PC-9 (cell line): ENCODE data around the gene YES1. TPM values are rescaled to one million over a fixed set of nuclear protein-coding genes. Genes with fewer than 3 reads are reported as not detected.

Experiments used
- BruUV-seq: library from RNA; stranded (reverse); fragments of 400-500 nt; replicated peaks from 2 replicates; lab custom pipeline; 2021; lab: Mats Ljungman, UMichigan
- CTCF ChIA-PET: fragments of 300-600 bp; sonication (Branson Sonifier 250); formaldehyde crosslinking; loops from one replicate; lab custom pipeline; 2022; ENCODE audit warnings: antibody characterized with exemption; lab: Charles Lee
- POLR2A ChIA-PET: fragments of 300-600 bp; sonication (Branson Sonifier 250); formaldehyde crosslinking; loops from one replicate; lab custom pipeline; 2022; ENCODE audit warnings: antibody characterized with exemption; ENCODE audit not compliant: unreplicated experiment; lab: Charles Lee
- DNase-seq, 2 experiments: peaks; one replicate each; pipeline versions ENCODE4 v3.0.0 to v3.0.0-alpha.2; 2015 to 2022; ENCODE audit warnings: mixed read lengths in 1 of 2
- H2AFZ ChIP-seq: fragments of 200-600 bp; sonication (generic); 2 replicates; pipeline ENCODE4 v1.8.1; 2017; ENCODE audit warnings: antibody characterized with exemption
- H3F3A ChIP-seq: fragments of 200-600 bp; sonication (generic); 2 replicates; pipeline ENCODE4 v1.8.1; 2017; ENCODE audit warnings: antibody characterized with exemption, mild to moderate bottlenecking, low read depth; ENCODE audit not compliant: insufficient read depth
- H3K27ac ChIP-seq: fragments of 200-600 bp; sonication (generic); 2 replicates; pipeline ENCODE4 v1.6.1; 2016; ENCODE audit warnings: mixed run types
- H3K27me3 ChIP-seq: fragments of 200-600 bp; sonication (generic); 2 replicates; pipeline ENCODE4 v1.6.1; 2016; ENCODE audit warnings: low read depth, mixed run types; ENCODE audit not compliant: insufficient read depth
- H3K36me3 ChIP-seq: fragments of 200-600 bp; sonication (generic); 2 replicates; pipeline ENCODE4 v1.6.1; 2016; ENCODE audit warnings: low read depth, mixed run types
- H3K4me1 ChIP-seq: fragments of 200-600 bp; sonication (generic); replicated peaks from 2 replicates; pipeline ENCODE4 v1.6.1; 2016; ENCODE audit warnings: mixed run types; ENCODE audit not compliant: insufficient read depth
- H3K4me2 ChIP-seq: fragments of 200-600 bp; sonication (generic); 2 replicates; pipeline ENCODE4 v1.6.1; 2017; ENCODE audit warnings: mixed run types
- H3K4me3 ChIP-seq: fragments of 200-600 bp; sonication (generic); 2 replicates; pipeline ENCODE4 v1.6.1; 2016; ENCODE audit warnings: mixed run types
- H3K79me2 ChIP-seq: fragments of 200-600 bp; sonication (generic); 2 replicates; pipeline ENCODE4 v1.6.1; 2017; ENCODE audit warnings: low read depth, mixed run types
- H3K9me2 ChIP-seq: fragments of 200-600 bp; sonication (generic); 2 replicates; pipeline ENCODE4 v1.8.1; 2017; ENCODE audit warnings: mild to moderate bottlenecking; ENCODE audit not compliant: insufficient read depth
- H3K9me3 ChIP-seq: fragments of 200-600 bp; sonication (generic); 2 replicates; pipeline ENCODE4 v1.8.1; 2016; ENCODE audit warnings: low read depth; ENCODE audit not compliant: insufficient read depth
- H4K20me1 ChIP-seq: fragments of 200-600 bp; sonication (generic); 2 replicates; pipeline ENCODE4 v1.8.1; 2017; ENCODE audit not compliant: insufficient read depth
- CTCF ChIP-seq: fragments of 200-600 bp; sonication (generic); conservative IDR thresholded peaks from 2 replicates; pipeline ENCODE4 v1.6.1; 2017; ENCODE audit warnings: mixed run types, antibody characterized with exemption, mild to moderate bottlenecking, moderate library complexity
- EZH2 ChIP-seq: fragments of 200-600 bp; sonication (generic); IDR thresholded peaks from 2 replicates; pipeline ENCODE4 v1.8.0; 2017; ENCODE audit warnings: antibody characterized with exemption, low read depth
- intact Hi-C: fragments of 100-400 bp; cut with micrococcal nuclease; formaldehyde crosslinking; loops from one replicate; pipeline ENCODE4 v1.10.0; 2022; ENCODE audit not compliant: unreplicated experiment
- total RNA-seq: library from RNA; stranded (reverse); gene quantifications from 2 replicates; pipeline ENCODE4 v1.2.3, GENCODE V29; 2021

The YES1 gene
- total RNA-seq, 1 experiment from 2014 or later = 111 TPM

GRCh38 chr18:774811-775210 lies 37.2 kb downstream of the YES1 start:
- H3F3A ChIP-seq = 0 out of 2 replicates have a peak, but pooled peaks cover 5% of the 10 kb centered on the region
- H3K79me2 ChIP-seq = peaks cover 26% of the 10 kb centered on the region
- peaks cover 12% of the 10 kb centered on the region for H3K4me1 ChIP-seq
- TF ChIP-seq EZH2 (no peak), CTCF (no peak)
- 0 out of 2 replicates have a peak, but pooled peaks cover 9% of the 10 kb centered on the region for H3K36me3 ChIP-seq
- H3K4me2 ChIP-seq = no peak overlapping the region
- H3K9me3 ChIP-seq = no peaks in the 10 kb centered on the region
- ChIA-PET CTCF (no interaction called here), POLR2A (no interaction called here)
- no peaks in the 10 kb centered on the region for H3K27me3 ChIP-seq
- no peaks in the 10 kb centered on the region for H3K9me2 ChIP-seq
- no TSS peak for BruUV-seq
- H2AFZ ChIP-seq = no peak overlapping the region
- H4K20me1 ChIP-seq = no peaks in the 10 kb centered on the region; the same call in none of the 2 replicates
- no peak overlapping the region for H3K4me3 ChIP-seq
- no peak for DNase-seq
- H3K27ac ChIP-seq = no peak overlapping the region
- intact Hi-C loops = no loop called here

GRCh38 chr18:773980-774624 lies 37.9 kb downstream of the YES1 start:
- H3K36me3 ChIP-seq = 0 out of 2 replicates have a peak, but pooled peaks cover 9% of the 10 kb centered on the region
- no peak for DNase-seq
- no peaks in the 10 kb centered on the region for H3K9me3 ChIP-seq
- no peaks in the 10 kb centered on the region for H3K27me3 ChIP-seq
- ChIA-PET CTCF (no interaction called here), POLR2A (no interaction called here)
- no peak overlapping the region for H2AFZ ChIP-seq
- no peak overlapping the region for H3K4me2 ChIP-seq
- BruUV-seq = no TSS peak
- no peak overlapping the region for H3K4me3 ChIP-seq
- 0 out of 2 replicates have a peak, but pooled peaks cover 5% of the 10 kb centered on the region for H3F3A ChIP-seq
- H4K20me1 ChIP-seq = peaks cover 4% of the 10 kb centered on the region
- no peak overlapping the region for H3K27ac ChIP-seq
- intact Hi-C loops = no loop called here
- no peak for TF ChIP-seq EZH2
- TF ChIP-seq CTCF = no peak
- peaks cover 12% of the 10 kb centered on the region for H3K4me1 ChIP-seq
- no peaks in the 10 kb centered on the region for H3K9me2 ChIP-seq
- peaks cover 20% of the 10 kb centered on the region for H3K79me2 ChIP-seq

- no TSS peak for BruUV-seq
- Histone ChIP-seq H3K9me2 (no peaks in the 10 kb centered on the region), H3K4me1 (peaks cover 12% of the 10 kb centered on the region), H3K79me2 (peaks cover 5% of the 10 kb centered on the region), H3F3A (0 out of 2 replicates have a peak, but pooled peaks cover 5% of the 10 kb centered on the region), H3K9me3 (no peaks in the 10 kb centered on the region), H3K4me3 (no peak overlapping the region), H3K4me2 (peak overlapping the region; percentile 37), H3K36me3 (no peaks in the 10 kb centered on the region), H3K27me3 (no peaks in the 10 kb centered on the region), H4K20me1 (peaks cover 10% of the 10 kb centered on the region), H3K27ac (no peak overlapping the region), H2AFZ (no peak overlapping the region)
- ChIA-PET POLR2A (no interaction called here), CTCF (interaction anchor here (1.0 kb wide), 1 partner anchor 69 kb away, joined by 7 read pairs; no protein-coding TSS in a partner anchor)
- TF ChIP-seq CTCF = no peak
- no peak for TF ChIP-seq EZH2
- intact Hi-C loops = no loop called here
- DNase-seq = peak in 1 of 2 experiments; percentile 3
These were observed 41.5 kb downstream of the YES1 start for GRCh38 chr18:770583-770961.
